GM21737 (cell line): Measurements from ENCODE around the gene PIP5K1B.

Experiments used
- ATAC-seq: cut with Tn5 transposase; IDR thresholded peaks from one replicate; pipeline ENCODE4 v1.9.1; 2021; ENCODE audit warnings: mild to moderate bottlenecking, moderate library complexity; ENCODE audit not compliant: unreplicated experiment

Gene PIP5K1B

GRCh38 chr9:68843239-68843638 is 138.2 kb downstream of the PIP5K1B start:
- no peak for ATAC-seq

- no peak for ATAC-seq
These were observed 139.1 kb downstream of the PIP5K1B start for GRCh38 chr9:68844157-68844556.

GRCh38 chr9:68844631-68845612 is 139.9 kb downstream of the PIP5K1B start:
- ATAC-seq = no peak

GRCh38 chr9:68847765-68848164 is 142.7 kb downstream of the PIP5K1B start:
- ATAC-seq = no peak

- no peak for ATAC-seq
These were observed 146.6 kb downstream of the PIP5K1B start for GRCh38 chr9:68851657-68852056.

- no peak for ATAC-seq
These were observed 147.9 kb downstream of the PIP5K1B start for GRCh38 chr9:68852941-68853340.

- no peak for ATAC-seq
These were observed 154.3 kb downstream of the PIP5K1B start for GRCh38 chr9:68859347-68859746.

- ATAC-seq = no peak
These were observed 155.4 kb downstream of the PIP5K1B start for GRCh38 chr9:68860419-68860818.

GRCh38 chr9:68861436-68861835 is 156.4 kb downstream of the PIP5K1B start:
- no peak for ATAC-seq

GRCh38 chr9:68867066-68867465 is 162.0 kb downstream of the PIP5K1B start:
- no peak for ATAC-seq

GRCh38 chr9:68869022-68869421 is 164.0 kb downstream of the PIP5K1B start:
- no peak for ATAC-seq

- ATAC-seq = no peak
These were observed 165.0 kb downstream of the PIP5K1B start for GRCh38 chr9:68870086-68870485.

GRCh38 chr9:68871236-68871635 is 166.2 kb downstream of the PIP5K1B start:
- no peak for ATAC-seq

- no peak for ATAC-seq
These were observed 167.0 kb downstream of the PIP5K1B start for GRCh38 chr9:68872026-68872501.

- ATAC-seq = no peak
These were observed 168.1 kb downstream of the PIP5K1B start for GRCh38 chr9:68873179-68873578.

GRCh38 chr9:68876273-68876672 is 171.2 kb downstream of the PIP5K1B start:
- ATAC-seq = no peak

GRCh38 chr9:68876681-68877080 is 171.6 kb downstream of the PIP5K1B start:
- ATAC-seq = no peak

- ATAC-seq = no peak
These were observed 172.2 kb downstream of the PIP5K1B start for GRCh38 chr9:68877219-68877618.

- ATAC-seq = no peak
These were observed 173.4 kb downstream of the PIP5K1B start for GRCh38 chr9:68878450-68878849.

GRCh38 chr9:68883224-68883623 is 178.2 kb downstream of the PIP5K1B start:
- no peak for ATAC-seq

- no peak for ATAC-seq
These were observed 182.2 kb downstream of the PIP5K1B start for GRCh38 chr9:68887232-68887631.

- ATAC-seq = no peak
These were observed 189.5 kb downstream of the PIP5K1B start for GRCh38 chr9:68894502-68894901.
